HepG2 (cell line): ENCODE measurements around the gene MPC2. TPM values are rescaled to one million over a fixed set of nuclear protein-coding genes. Genes with fewer than 3 reads are reported as not detected.

ENCODE experiments used
- CBX1 ChIP-seq: IDR thresholded peaks from one replicate; pipeline ENCODE4 v1.6.1; 2016; ENCODE audit warnings: antibody characterized with exemption, low read depth
- FOXO4 ChIP-seq: sonication (generic); formaldehyde crosslinking; conservative IDR thresholded peaks from 2 replicates; pipeline ENCODE4 v1.8.1; 2023; ENCODE audit warnings: missing genetic modification reagents
- HBP1 ChIP-seq: IDR thresholded peaks from 2 replicates; pipeline ENCODE4 v1.6.1; 2016; ENCODE audit warnings: low read depth, control low read depth
- JUN ChIP-seq: sonication (generic); formaldehyde crosslinking; IDR thresholded peaks from 2 replicates; pipeline ENCODE4 v1.4.0; 2020; ENCODE audit warnings: mild to moderate bottlenecking, missing genetic modification reagents
- MAFF ChIP-seq: IDR thresholded peaks from 2 replicates; pipeline ENCODE4 v1.6.1; 2011; ENCODE audit warnings: low read depth, low read length, improper control_type of control experiment
- MAFG ChIP-seq: sonication (generic); formaldehyde crosslinking; IDR thresholded peaks from 2 replicates; pipeline ENCODE4 v1.5.1; 2020; ENCODE audit warnings: mild to moderate bottlenecking, missing genetic modification reagents
- MED1 ChIP-seq: sonication (generic); formaldehyde crosslinking; IDR thresholded peaks from 2 replicates; pipeline ENCODE4 v1.4.0; 2020; ENCODE audit warnings: missing genetic modification reagents
- MTA1 ChIP-seq: sonication (generic); formaldehyde crosslinking; IDR thresholded peaks from 2 replicates; pipeline ENCODE4 v1.4.0; 2020; ENCODE audit warnings: missing genetic modification reagents, mild to moderate bottlenecking, borderline replicate concordance
- NPAS2 ChIP-seq: sonication (generic); formaldehyde crosslinking; IDR thresholded peaks from 2 replicates; pipeline ENCODE4 v1.8.0; 2022; ENCODE audit warnings: mild to moderate bottlenecking, missing genetic modification reagents, borderline replicate concordance
- PATZ1 ChIP-seq: sonication (generic); formaldehyde crosslinking; IDR thresholded peaks from 2 replicates; pipeline ENCODE4 v1.4.0; 2020; ENCODE audit warnings: missing genetic modification reagents
- PAXIP1 ChIP-seq: sonication (generic); formaldehyde crosslinking; conservative IDR thresholded peaks from 2 replicates; pipeline ENCODE4 v1.4.0; 2020; ENCODE audit warnings: mild to moderate bottlenecking, missing genetic modification reagents, moderate library complexity
- TBL1XR1 ChIP-seq: fragments of 150-350 bp; IDR thresholded peaks from 2 replicates; pipeline ENCODE4 v1.6.1; 2014; ENCODE audit warnings: borderline replicate concordance, low read length; ENCODE audit not compliant: partially characterized antibody
- ZBTB20 ChIP-seq: sonication (generic); formaldehyde crosslinking; IDR thresholded peaks from 2 replicates; pipeline ENCODE4 v1.8.1; 2023; ENCODE audit warnings: missing genetic modification reagents, low read depth, mild to moderate bottlenecking, borderline replicate concordance
- ZBTB7B ChIP-seq: sonication (generic); formaldehyde crosslinking; IDR thresholded peaks from 2 replicates; pipeline ENCODE4 v1.4.0; 2020; ENCODE audit warnings: missing genetic modification reagents
- ZIK1 ChIP-seq: sonication (generic); formaldehyde crosslinking; IDR thresholded peaks from 2 replicates; pipeline ENCODE4 v1.5.0; 2020; ENCODE audit warnings: mild to moderate bottlenecking, low read depth, missing genetic modification reagents, borderline replicate concordance
- ZNF282 ChIP-seq: fragments of 450-650 bp; IDR thresholded peaks from 2 replicates; pipeline ENCODE4 v1.6.1; 2018; ENCODE audit not compliant: partially characterized antibody
- ZNF569 ChIP-seq: sonication (generic); formaldehyde crosslinking; IDR thresholded peaks from 2 replicates; pipeline ENCODE4 v1.5.0; 2020; ENCODE audit warnings: mild to moderate bottlenecking, missing genetic modification reagents, moderate library complexity, borderline replicate concordance
- ZNF570 ChIP-seq: sonication (generic); formaldehyde crosslinking; IDR thresholded peaks from 2 replicates; pipeline ENCODE4 v1.4.0; 2020; ENCODE audit warnings: mild to moderate bottlenecking, missing genetic modification reagents, borderline replicate concordance
- ZNF672 ChIP-seq: sonication (generic); formaldehyde crosslinking; IDR thresholded peaks from 2 replicates; pipeline ENCODE4 v1.8.1; 2022; ENCODE audit warnings: missing genetic modification reagents
- ZSCAN5A ChIP-seq: sonication (generic); formaldehyde crosslinking; IDR thresholded peaks from 2 replicates; pipeline ENCODE4 v1.8.0; 2022; ENCODE audit warnings: mild to moderate bottlenecking, missing genetic modification reagents, borderline replicate concordance
- polyA plus RNA-seq, 8 experiments: library from polyadenylated mRNA; depleted of rRNA in 3 of 8; stranded (reverse) in 7 of 8; unstranded in 1 of 8; fragments of >200 nt; fragmentation: Illumina TruSeq in 4 of 8; extraction: Trizol in 4 of 8; gene quantifications; 2 replicates each; pipeline versions ENCODE4 v1.2.1 to v1.2.3, GENCODE V29; 2011 to 2016; ENCODE audit warnings: low read depth in 4 of 8, missing spikeins in 1 of 8, mixed read lengths in 1 of 8; ENCODE audit not compliant: insufficient read depth in 1 of 8
- total RNA-seq, 5 experiments: library from RNA; depleted of rRNA; stranded (reverse); fragments of >200 nt; fragmentation: Illumina TruSeq; extraction: Trizol; gene quantifications; 2 replicates each; pipeline ENCODE4 v1.2.3, GENCODE V29; 2016; ENCODE audit warnings: low read depth in 1 of 5

The MPC2 gene
- total and polyA plus RNA-seq, 2 of the 13 experiments (the other 11 are each of a cell fraction or from before 2014, with no cell fraction given): 38.8 to 136 TPM

- TF ChIP-seq PAXIP1 (CRISPR knock-in tag): peak; percentile 70
- no peak for TF ChIP-seq CBX1
- TF ChIP-seq ZBTB7B: 0 out of 2 replicates have a peak, but pooled peaks have one; percentile 22
- no peak for TF ChIP-seq ZIK1 (CRISPR knock-in tag)
- 0 out of 2 replicates have a peak, but pooled peaks have one; percentile 58 for TF ChIP-seq JUN
- TF ChIP-seq MAFG (CRISPR knock-in tag): no peak
- no peak for TF ChIP-seq ZNF282
- TF ChIP-seq NPAS2 (CRISPR knock-in tag): no peak
- TF ChIP-seq ZNF570 (CRISPR knock-in tag): no peak
- no peak for TF ChIP-seq ZBTB20
- peak; percentile 40; the same call in 1 of the 2 replicates for TF ChIP-seq MED1 (CRISPR knock-in tag)
- TF ChIP-seq FOXO4 (CRISPR knock-in tag): no peak
- TF ChIP-seq ZNF672: no peak
- TF ChIP-seq HBP1 (CRISPR knock-in tag): no peak
- TF ChIP-seq PATZ1 (CRISPR knock-in tag): peak; percentile 74
- no peak for TF ChIP-seq TBL1XR1
- TF ChIP-seq ZNF569: no peak
- peak; percentile 72; the same call in 1 of the 2 replicates for TF ChIP-seq MTA1
- peak; percentile 84 for TF ChIP-seq MAFF
- TF ChIP-seq ZSCAN5A (CRISPR knock-in tag): peak; percentile 80; the same call in 1 of the 2 replicates
These were observed 10.3 kb downstream of the MPC2 start (continued) for GRCh38 chr1:167926486-167926997.
